Fibroblast of the conjunctiva (primary cell): ENCODE data around the gene SLC1A1.
"Not testable (repeated sequence)": the region's sequence is repeated elsewhere in the genome, so short reads cannot be mapped to it uniquely, and the experiment has no call there.

Experiments used
- DNase-seq: peaks from one replicate; pipeline ENCODE4 v3.0.0-alpha.2; 2010; ENCODE audit warnings: low read depth

The SLC1A1 gene

DNA sequence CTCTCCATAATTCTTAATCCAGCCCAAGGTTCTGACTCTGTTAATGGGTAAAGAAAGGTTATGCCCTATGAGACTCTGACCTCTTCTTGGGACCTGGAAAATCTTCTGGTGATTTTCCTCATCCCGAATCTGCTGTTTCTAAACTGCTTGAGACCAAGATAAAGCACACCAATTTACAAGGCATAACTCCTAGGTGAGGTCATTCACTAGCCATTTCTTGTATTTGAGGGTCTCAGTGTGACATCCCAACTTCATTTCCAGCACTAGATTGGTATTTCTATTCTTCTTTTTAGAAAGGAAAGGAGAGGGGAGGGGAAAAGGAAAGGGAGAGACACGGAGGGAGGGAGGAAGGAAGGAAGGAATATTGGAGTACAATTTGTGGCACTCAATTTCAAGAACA lies 51.6 kb downstream of the SLC1A1 start:
- no peak for DNase-seq

DNA sequence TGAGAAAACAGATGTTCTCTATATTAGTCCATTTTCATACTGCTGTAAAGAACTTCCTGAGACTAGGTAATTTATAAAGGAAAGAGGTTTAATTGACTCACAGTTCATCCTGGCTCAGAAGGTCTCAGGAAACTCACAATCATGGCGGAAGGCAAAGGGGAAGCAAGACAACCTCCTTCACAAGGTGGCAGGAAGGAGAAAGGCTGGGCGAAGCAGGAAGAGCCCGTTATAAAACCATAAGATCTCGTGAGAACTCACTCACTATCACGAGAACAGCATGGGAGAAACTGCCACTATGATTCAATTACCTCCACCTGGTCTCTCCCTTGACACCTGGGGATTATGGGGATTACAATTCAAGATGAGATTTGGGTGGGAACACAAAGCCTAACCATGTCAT lies 54.4 kb downstream of the SLC1A1 start:
- not testable (repeated sequence) for DNase-seq

DNA sequence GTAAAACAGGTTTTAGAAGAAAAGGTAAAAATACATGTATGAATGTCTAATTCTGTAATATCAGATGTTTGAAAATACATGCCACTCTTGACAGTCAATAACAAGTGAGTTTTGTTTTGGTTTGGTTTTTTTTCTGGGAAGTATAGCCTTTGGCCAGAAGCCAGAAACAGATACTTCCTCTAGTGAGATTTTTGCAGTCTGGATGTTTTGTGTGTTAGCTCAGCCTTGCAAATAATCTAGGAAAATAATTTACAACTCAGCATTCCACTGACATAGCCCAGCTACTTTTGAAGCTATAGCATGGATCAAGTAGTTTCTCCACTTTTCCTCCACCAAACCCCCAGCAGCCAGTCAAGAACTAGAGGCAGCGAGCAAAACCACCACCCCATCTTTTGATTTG lies 56.7 kb downstream of the SLC1A1 start:
- no peak for DNase-seq

DNA sequence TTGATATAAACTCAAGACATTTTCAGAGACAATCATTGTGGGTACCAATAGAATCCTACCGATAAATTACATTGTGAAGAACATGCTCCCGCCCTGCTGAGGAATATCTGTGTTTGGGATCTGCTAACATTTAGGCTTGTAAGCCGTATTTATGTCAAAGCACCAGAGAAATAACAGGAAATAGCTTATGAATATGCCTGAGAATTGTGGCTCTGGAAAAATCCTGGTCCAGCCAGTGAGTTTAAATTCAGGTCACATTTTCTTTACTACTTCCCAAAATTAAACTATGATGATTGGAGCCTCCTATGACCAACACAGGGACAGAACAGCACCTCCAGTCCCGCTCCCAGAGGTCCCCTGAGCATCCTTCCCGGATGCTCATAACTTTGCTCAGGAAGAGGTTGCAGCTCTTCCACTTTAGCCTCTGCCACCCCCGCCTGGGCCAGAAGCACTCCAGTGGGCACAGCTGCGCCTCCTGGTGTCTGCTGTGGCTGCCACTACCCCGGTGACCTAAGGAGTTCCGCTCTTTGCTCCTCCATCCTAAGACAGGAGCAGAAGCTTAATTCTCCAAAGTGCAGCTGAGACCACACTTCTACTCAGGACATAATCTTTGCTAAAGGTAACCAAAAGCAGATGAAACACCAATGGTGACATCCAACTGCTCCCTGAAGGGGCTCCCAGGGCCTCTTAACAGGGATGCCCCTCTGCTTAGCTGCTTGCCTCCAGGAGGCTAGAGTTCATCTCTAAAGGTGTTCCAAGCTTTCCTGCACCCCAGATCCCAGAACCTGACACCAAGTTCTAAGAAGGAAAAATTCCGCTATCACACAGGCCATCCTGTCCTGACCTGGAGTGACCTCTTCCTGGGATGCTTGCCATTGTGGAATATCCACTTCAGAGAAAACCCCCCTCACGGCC lies 58.8 kb downstream of the SLC1A1 start:
- DNase-seq = no peak

DNA sequence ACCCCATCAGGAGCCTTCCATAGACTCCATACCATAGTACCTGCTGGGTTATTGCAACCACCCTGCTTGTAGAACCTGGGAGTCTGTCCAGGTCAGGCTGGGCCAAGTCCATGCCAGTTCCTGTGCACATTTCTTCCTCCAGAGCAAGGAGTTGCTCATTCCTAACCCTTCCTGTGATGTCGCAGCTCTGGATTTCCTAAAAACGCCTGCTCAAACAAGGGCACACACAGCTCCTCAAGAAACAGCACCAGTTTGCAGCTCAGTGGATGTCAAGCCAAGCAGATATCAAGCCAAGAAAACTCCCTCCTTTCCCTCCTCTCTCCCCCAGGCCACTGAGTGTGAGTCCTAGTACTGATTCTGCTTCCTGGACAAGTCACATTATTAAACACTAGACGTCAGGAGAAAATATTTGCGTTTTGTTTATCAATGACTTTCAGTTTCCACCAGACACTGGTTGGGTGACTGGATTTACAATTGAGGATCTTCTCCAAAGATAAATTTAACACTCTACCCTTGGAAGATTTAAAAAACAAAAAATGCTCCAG lies 59.6 kb downstream of the SLC1A1 start:
- no peak for DNase-seq

DNA sequence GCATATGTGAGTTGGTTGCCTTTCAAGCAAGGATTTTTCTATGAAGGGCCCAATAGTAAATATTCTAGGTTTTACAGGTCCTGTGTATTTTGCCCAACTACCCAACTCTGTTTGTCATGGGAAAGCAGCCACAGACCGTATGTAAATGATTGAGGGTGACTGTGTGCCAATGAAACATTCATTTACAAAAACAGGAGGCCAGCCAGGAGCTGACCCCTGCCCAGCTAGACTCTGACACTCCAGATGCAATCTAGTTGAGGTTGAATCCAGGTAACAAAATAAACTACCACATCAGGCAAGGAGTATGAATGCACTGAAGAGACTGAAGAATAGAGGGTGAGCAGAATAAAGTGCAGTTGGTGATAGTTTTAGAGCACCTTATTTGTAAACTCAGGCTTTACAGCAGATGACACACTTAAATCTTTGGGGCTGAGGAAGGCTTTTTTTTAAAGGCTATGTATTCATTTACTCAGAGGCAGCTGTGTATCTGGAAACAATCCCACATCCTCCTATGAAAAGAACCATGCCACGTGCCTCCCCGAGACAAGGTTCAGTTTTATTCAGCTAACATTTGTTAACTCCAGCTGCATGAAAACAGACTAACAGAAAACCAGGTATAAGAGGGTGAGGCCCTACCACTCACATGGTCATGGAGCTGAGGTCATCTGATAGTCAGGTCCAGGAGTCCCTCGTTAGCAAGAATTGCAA lies 60.7 kb downstream of the SLC1A1 start:
- no peak for DNase-seq

DNA sequence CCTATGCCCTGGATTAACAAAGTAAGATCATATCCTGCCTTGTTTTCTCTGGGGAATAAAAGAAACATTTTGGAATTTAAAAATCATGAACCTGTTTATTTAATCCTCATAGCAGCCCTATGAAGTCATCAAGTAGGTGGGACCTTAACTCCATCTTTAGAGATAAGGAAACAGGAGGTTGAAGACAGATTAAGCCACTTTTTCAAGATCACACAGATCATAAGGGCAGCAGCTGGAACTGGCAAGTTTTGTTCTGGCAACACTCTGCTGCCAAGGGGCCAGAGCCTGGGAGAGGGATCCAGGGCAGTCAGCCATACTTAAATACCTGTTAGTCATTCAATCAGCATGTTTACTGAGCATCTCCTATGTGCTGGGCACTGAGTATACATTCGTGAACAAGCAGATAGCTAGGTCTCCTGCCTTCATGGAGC lies 63.7 kb downstream of the SLC1A1 start:
- DNase-seq = no peak

DNA sequence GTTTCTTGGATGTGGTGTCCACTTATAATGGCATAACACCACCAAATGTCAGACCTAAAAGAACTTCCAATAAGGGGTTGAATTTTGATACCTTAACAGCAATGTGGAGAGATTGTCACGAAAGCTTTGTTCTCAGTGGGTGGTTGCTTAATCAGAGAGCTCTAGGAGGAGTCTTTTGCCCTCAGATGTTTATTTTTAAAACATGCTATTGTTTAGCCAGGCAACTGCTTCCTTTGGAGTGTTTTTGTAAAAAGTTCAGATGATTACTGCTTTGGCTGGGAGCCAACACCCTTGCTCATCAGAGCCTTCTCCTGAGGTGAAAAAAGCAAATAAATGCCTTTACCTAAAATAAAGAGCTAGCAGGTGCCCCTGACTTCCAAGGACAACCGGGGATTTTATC lies 65.0 kb downstream of the SLC1A1 start:
- no peak for DNase-seq

DNA sequence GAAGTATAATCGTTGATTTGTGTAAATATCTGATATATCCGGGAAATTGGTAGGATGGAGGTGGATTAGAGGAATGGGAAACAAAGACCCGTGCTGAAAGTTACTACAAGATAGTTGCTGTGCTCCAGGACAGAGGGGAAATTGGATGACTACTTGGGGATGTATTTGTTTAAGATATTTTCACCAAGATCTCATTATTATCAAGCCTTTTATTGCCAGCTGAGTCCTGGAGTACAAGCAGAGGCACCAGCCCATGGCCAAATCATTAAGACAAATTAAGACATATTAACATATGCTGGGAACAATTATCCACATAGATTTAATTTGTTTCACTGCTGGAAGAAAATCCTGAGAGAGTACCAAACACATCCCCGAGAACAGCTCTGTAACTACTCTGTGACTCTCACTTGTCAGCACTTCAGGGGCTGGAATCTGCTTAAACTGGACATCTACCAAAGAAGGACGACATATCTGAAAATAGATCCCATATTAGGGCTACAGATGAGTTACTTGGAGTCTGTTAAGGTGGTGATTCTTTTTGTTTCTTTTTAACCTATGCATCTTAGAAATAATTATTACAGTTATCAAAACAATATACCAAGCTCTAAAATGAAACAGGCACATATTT lies 68.2 kb downstream of the SLC1A1 start:
- no peak for DNase-seq

DNA sequence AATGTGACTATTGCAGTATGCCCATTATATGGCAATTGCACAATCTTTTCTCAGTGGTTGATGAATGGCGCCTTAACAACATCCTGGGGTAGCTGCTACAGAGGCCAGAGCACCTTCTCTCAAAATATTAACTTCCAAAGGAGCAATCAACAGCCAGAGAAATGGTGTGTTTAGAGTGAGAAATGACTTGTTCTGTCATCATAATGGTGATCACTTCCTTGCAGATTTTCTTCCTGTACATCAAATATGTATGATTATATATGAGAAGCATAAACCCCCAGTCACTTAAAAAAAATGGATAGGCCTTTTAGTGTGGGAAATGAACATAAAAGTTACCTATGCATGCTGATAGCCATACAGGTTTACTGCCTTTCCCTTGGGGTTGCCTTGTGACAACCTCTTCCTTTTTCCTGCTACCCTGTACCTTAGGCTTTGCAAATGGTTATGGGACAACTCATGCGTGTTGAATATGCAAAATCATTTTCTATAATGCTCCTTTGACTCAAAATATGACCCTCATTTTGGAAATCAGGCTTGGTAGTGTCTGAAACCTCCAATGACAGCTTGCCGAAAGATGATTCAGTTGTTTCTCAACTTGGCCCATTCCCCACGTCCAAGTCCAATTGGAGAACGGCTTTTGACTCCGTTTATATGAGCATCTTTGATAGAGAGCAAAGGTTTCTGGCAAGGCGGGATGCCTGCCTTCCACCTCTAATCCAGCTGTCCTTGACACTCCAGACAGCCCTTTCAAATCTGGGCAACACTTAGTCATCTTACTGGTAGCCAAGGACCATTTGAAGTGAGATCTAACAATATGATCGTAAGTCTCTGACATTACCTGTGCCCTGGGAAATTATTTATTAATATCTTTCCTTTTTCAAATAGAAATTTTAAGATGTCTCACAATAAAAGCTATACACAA lies 69.3 kb downstream of the SLC1A1 start:
- no peak for DNase-seq

DNA sequence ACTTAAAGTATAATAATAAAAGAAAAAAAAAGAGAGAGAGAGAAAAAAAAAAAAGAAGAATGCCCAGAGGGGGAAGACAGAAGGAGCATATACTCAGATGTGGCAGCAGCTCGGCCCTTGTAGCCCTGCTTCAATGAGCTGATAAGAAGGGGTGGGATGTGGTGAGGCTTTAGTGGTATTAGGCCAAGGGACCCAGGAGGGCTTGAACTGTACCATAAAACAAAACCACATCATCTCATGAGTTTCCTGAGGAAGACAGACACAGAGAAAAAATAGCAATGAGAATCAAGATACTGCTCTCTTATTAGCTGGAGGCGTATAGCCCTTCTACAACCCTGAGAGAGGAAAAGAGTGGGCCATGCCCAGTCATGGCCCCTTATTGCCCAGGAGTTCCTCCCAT lies 72.8 kb downstream of the SLC1A1 start:
- no peak for DNase-seq

DNA sequence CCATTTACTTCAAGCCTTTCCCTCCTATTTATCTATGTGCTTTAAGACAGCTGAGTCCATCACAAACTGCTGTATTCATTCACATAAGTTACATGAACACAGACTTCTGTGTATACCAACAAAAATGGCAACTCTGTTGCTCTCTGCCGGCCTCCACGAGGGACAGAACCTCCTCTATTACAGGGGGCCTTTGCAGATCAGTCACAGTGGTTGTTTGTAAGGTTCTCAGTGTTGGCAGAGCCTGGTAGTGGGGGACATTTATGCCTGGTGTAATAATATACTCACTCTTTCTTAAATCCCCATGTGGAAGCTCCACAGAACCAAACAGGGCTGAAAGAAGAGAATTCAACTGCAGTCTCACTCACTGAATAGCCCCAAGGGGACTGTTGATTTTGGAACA lies 76.5 kb downstream of the SLC1A1 start:
- DNase-seq = no peak

DNA sequence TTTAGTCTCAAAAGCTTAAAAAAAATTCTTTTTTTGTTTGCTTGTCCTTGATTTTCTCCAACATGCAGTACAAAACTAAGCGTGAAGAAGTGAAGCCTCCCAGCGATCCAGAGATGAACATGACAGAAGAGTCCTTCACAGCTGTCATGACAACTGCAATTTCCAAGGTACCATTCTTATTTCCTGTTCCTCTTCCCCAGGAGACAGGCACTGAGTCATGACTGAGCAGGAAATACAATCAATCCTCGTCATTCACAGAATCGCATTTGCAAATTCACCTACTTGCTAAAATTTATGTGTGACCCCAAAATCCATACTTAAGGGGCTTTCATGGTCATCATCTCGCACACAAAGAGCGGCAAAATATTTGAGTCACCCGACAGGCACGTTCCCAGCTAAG lies 77.3 kb downstream of the SLC1A1 start:
- DNase-seq = no peak

DNA sequence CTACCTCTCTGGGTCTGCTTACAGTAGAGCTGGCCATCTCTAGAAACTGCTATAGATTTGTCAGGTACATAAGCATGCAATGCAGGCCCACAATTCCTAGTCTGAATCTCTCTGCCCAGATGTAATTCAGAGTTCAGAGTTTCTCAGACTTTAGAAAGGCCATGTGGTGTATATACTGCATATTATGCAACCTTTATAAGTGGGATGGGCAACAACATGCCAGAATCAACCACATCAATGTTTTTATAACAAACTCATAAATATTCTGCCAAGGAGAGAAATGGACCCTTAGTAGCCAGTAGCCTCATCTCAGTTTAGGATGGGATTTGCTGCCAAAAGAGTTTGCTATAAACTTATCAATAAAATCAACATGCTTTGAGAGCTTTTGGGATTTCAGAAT lies 78.8 kb downstream of the SLC1A1 start:
- no peak for DNase-seq

DNA sequence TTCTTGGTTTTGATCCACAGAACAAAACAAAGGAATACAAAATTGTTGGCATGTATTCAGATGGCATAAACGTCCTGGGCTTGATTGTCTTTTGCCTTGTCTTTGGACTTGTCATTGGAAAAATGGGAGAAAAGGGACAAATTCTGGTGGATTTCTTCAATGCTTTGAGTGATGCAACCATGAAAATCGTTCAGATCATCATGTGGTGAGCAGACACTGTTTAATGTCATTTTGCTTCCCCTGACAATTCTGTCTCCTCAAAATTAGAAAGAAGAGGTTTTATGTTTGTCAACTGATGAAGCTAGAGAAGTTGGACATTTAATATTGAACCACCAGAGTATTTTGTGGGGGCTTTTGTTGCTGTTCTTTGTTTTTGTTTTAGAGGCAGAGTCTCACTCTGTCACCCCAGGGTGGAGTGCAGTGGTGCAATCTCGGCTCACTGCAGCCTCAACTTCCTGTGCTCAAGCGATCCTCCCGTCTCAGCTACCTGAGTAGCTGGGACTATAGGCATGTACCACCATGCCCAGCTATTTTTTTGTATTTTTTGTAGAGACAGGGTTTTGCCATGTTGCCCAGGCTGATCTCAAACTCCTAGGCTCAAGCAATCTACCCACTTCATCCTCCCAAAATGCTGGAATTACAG lies 82.0 kb downstream of the SLC1A1 start:
- DNase-seq = no peak

DNA sequence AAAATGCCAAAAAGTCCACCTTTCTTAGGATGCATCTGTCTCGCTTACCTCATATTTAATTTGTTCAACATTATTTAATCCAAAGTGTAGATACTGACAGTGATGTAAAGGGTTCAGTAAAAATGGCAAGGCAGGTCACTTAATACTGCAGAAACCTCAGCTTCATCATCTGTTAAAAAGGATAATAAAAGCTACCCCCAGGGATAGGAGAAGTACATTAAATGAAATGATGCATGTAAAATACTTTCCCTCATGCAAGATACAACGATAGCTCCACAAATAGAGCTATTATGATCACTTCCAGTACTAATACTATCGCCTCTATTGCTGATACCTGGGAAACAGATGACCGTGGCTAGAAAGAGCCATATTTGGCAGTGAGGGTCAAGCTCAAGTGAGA lies 82.9 kb downstream of the SLC1A1 start:
- no peak for DNase-seq

DNA sequence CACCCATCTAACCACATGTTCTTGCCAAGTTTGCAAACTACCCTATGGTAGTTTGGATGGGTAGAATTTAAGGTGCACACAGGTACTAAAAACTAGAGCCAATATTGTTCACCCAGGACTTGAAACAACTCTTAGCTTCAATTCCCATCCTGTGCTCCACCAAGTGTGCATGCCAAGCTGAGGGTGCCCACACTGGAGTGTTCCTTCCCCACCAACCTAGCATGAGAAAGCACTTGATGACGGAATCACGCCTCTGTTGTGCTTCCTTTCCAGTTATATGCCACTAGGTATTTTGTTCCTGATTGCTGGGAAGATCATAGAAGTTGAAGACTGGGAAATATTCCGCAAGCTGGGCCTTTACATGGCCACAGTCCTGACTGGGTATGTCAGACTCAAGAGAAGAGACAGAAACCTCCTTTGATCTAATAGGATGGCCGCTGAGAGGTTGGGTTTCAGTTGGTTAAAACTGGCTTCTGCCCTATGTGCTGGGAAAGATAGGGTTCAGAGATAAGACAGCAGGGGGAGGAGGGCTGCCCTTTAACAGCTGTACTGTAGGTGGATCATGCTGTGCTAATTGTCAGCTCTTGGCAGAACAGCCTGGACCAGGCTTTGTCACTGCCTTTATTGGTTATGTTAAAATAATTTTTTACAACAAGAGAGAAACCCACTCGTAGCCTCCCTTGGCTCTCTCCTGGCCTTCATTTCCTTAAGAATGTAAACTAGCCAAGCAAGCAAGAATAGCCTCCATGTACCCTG lies 83.5 kb downstream of the SLC1A1 start:
- no peak for DNase-seq

DNA sequence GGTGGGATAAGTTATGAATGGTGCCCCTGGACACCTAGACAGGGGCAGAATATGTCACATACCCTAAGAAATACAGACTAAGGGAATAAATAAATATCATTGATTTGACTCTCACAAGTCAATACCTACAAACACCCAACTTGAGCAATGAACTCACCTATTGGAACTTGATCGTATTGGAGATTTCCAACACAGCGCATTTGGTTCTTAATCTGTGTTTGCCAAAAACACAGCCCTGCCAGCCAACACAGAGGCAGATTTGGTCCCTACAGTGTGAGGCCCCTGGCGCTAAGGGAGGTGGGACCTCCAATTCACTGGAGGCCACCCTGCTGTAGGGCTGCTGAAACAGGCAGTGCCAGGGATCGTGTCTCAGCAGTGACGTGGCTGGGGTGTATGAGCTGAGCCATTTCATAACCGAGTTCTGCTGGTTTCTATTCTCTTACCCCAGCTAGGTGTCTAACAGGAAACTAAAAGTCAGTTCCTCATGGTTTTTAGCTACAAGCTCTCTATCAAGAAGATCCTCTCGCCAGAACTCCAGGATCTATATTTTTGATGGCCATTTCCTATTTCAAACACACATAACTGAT lies 84.5 kb downstream of the SLC1A1 start:
- no peak for DNase-seq

DNA sequence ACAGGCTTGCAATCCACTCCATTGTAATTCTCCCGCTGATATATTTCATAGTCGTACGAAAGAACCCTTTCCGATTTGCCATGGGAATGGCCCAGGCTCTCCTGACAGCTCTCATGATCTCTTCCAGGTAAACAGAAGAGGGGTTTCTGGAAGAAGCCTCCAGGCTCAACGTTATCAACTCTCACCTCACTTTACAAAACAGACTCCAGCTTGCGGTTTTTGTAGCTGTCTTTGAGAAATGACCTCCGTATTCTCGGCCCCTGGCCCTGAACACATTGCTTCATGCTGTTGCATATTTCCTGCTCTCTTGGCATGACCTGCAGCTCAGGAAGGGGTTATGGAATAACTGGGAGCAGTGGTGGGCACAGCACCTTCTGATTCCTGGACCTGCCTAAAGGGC lies 85.7 kb downstream of the SLC1A1 start:
- no peak for DNase-seq

DNA sequence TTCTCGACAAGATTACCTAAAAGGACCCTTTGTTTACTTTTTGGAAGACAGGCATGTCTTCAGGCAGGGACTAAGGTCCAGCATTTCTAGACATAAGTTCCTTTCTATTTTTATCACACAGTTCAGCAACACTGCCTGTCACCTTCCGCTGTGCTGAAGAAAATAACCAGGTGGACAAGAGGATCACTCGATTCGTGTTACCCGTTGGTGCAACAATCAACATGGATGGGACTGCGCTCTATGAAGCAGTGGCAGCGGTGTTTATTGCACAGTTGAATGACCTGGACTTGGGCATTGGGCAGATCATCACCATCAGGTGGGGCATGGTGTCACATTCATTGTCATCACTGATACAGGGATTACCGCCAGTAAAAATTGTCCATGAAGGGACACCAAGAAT lies 86.2 kb downstream of the SLC1A1 start:
- DNase-seq = no peak
